GM12878 (cell line): ENCODE measurements around the gene TMEM127. TPM values are rescaled to one million over a fixed set of nuclear protein-coding genes. Genes with fewer than 3 reads are reported as not detected.

Experiments
- ATAC-seq: fragments of 200-7000 bp; cut with Tn5 transposase; 3 replicates; pipeline ENCODE4 v1.9.1; 2020; ENCODE audit warnings: mild to moderate bottlenecking, moderate library complexity
- BruUV-seq: library from RNA; stranded (reverse); fragments of 400-500 nt; replicated peaks from 2 replicates; lab custom pipeline; 2021; lab: Mats Ljungman, UMichigan
- CTCF ChIA-PET: fragments of 300-600 bp; sonication (Branson Sonifier 250); formaldehyde crosslinking; extraction: SDS; loops from one replicate; lab custom pipeline; 2021; ENCODE audit warnings: inconsistent platforms; lab: Yijun Ruan, JAX
- POLR2A ChIA-PET: fragments of 350-600 bp; formaldehyde crosslinking; extraction: SDS; loops from one replicate; lab custom pipeline; 2021; ENCODE audit warnings: inconsistent platforms; lab: Charles Lee
- RAD21 ChIA-PET: fragments of 300-600 bp; sonication (Branson Sonifier 250); formaldehyde crosslinking; loops from one replicate; lab custom pipeline; 2023; ENCODE audit warnings: antibody characterized with exemption; ENCODE audit not compliant: unreplicated experiment; lab: Charles Lee
- SMC1A ChIA-PET: fragments of 300-600 bp; sonication (Branson Sonifier 250); formaldehyde crosslinking; loops from one replicate; lab custom pipeline; 2023; ENCODE audit not compliant: unreplicated experiment, uncharacterized antibody; lab: Charles Lee
- DNase-seq: peaks from one replicate; pipeline ENCODE4 v3.0.0-alpha.2; 2011; ENCODE audit warnings: low read depth, low spot score
- FAIRE-seq: peaks from 3 replicates; lab custom pipeline; 2011; peaks lifted over from hg19 to GRCh38; lab: Jason Lieb, UNC
- H2AFZ ChIP-seq: 2 replicates; pipeline ENCODE4 v1.6.0; 2011; ENCODE audit warnings: low read depth, low read length, control low read depth; ENCODE audit not compliant: control insufficient read depth
- H3K27ac ChIP-seq: 2 replicates; pipeline ENCODE4 v1.5.1; 2011; ENCODE audit warnings: control low read depth; ENCODE audit not compliant: control insufficient read depth, insufficient read depth
- H3K27me3 ChIP-seq, 2 experiments: replicated peaks in 1 of 2; 2 replicates each; pipeline versions ENCODE4 v1.6.0 to v1.6.1; 2011; ENCODE audit warnings: low read length in 1 of 2; ENCODE audit not compliant: control insufficient read depth in 2 of 2, insufficient read depth in 2 of 2
- H3K36me3 ChIP-seq, 2 experiments: 2 replicates each; pipeline ENCODE4 v1.5.1; 2011; ENCODE audit warnings: low read length in 1 of 2; ENCODE audit not compliant: control insufficient read depth in 2 of 2, insufficient read depth in 2 of 2
- H3K4me1 ChIP-seq: 2 replicates; pipeline ENCODE4 v1.6.1; 2011; ENCODE audit warnings: mild to moderate bottlenecking, low read length, moderate library complexity, mixed read lengths; ENCODE audit not compliant: control insufficient read depth, insufficient read depth
- H3K4me2 ChIP-seq: 2 replicates; pipeline ENCODE4 v1.6.0; 2011; ENCODE audit warnings: control low read depth; ENCODE audit not compliant: control insufficient read depth, insufficient read depth
- H3K4me3 ChIP-seq: fragments of 200-600 bp; sonication (generic); 2 replicates; pipeline ENCODE4 v1.5.1; 2016
- H3K79me2 ChIP-seq: 2 replicates; pipeline ENCODE4 v1.6.0; 2011; ENCODE audit warnings: low read length; ENCODE audit not compliant: control insufficient read depth, insufficient read depth
- H3K9ac ChIP-seq: 2 replicates; pipeline ENCODE4 v1.8.0; 2011; ENCODE audit warnings: low read length, control low read depth, mixed read lengths; ENCODE audit not compliant: control insufficient read depth, insufficient read depth
- H3K9me3 ChIP-seq: replicated peaks from 3 replicates; pipeline ENCODE4 v1.5.1; 2011; ENCODE audit warnings: mild to moderate bottlenecking, low read length; ENCODE audit not compliant: control insufficient read depth, insufficient read depth
- H4K20me1 ChIP-seq: 2 replicates; pipeline ENCODE4 v1.6.0; 2011; ENCODE audit not compliant: control insufficient read depth, insufficient read depth
- BRCA1 ChIP-seq: IDR thresholded peaks from 2 replicates; pipeline ENCODE4 v1.6.1; 2011; ENCODE audit warnings: low read depth, low read length, improper control_type of control experiment
- GATAD2B ChIP-seq: fragments of 450-650 bp; conservative IDR thresholded peaks from 2 replicates; pipeline ENCODE4 v1.6.1; 2017; ENCODE audit warnings: low read depth, mild to moderate bottlenecking, moderate library complexity
- MTA2 ChIP-seq: fragments of 450-650 bp; IDR thresholded peaks from 2 replicates; pipeline ENCODE4 v1.6.1; 2016; ENCODE audit warnings: low read depth, mild to moderate bottlenecking, moderate library complexity
- NBN ChIP-seq: fragments of 450-650 bp; IDR thresholded peaks from 2 replicates; pipeline ENCODE4 v1.6.1; 2016
- SRF ChIP-seq, 2 experiments: IDR thresholded peaks; 2 replicates each; pipeline ENCODE4 v1.6.1; 2011; ENCODE audit warnings: low read depth in 2 of 2, low read length in 2 of 2, mild to moderate bottlenecking in 1 of 2, moderate library complexity in 1 of 2
- TAF1 ChIP-seq: IDR thresholded peaks from 2 replicates; pipeline ENCODE4 v1.6.1; 2011; ENCODE audit warnings: mild to moderate bottlenecking, low read depth, low read length, borderline replicate concordance
- ZNF274 ChIP-seq: IDR thresholded peaks from one replicate; pipeline ENCODE4 v1.8.0; 2011; ENCODE audit not compliant: insufficient read length, insufficient read depth
- ZNF384 ChIP-seq: IDR thresholded peaks from 2 replicates; pipeline ENCODE4 v1.6.1; 2012; ENCODE audit warnings: low read depth, mild to moderate bottlenecking, low read length, improper control_type of control experiment, borderline replicate concordance
- ZNF622 ChIP-seq: fragments of 450-650 bp; IDR thresholded peaks from 2 replicates; pipeline ENCODE4 v1.6.1; 2017; ENCODE audit warnings: mild to moderate bottlenecking, inconsistent platforms
- WGBS: methylation state at CpG from one replicate; pipeline ENCODE4 v1.1.6; 2016; ENCODE audit warnings: low lambda C conversion rate; ENCODE audit not compliant: insufficient replicate concordance, insufficient coverage; ENCODE audit errors: missing lambda C conversion rate; 5-methylcytosine and 5-hydroxymethylcytosine counted together
- in situ Hi-C: fragments of 300-500 bp; cut with MboI; formaldehyde crosslinking; loops from 9 replicates; pipeline ENCODE4 v1.14.3; 2018; ENCODE audit warnings: mixed read lengths
- intact Hi-C: fragments of 100-400 bp; cut with micrococcal nuclease; formaldehyde crosslinking; loops from one replicate; pipeline ENCODE4 v1.14.2; 2022; ENCODE audit not compliant: unreplicated experiment
- polyA plus RNA-seq, 11 experiments: library from polyadenylated mRNA; depleted of rRNA in 4 of 11; unstranded in 6 of 11; stranded (reverse) in 5 of 11; fragments of >200 nt; fragmentation: Nextera tagmentation in 4 of 11; fragmentation: Illumina TruSeq in 1 of 11; extraction: Ambion mirVana in 4 of 11; extraction: Trizol in 1 of 11; gene quantifications; 1 replicate in 1 of 11; 2 replicates in 10 of 11; pipeline versions ENCODE4 v1.2.1 to v1.2.3, GENCODE V29; 2011 to 2016; ENCODE audit warnings: inconsistent platforms in 2 of 11, missing spikeins in 2 of 11, low read depth in 1 of 11
- total RNA-seq, 4 experiments: library from RNA; depleted of rRNA in 3 of 4; stranded (reverse); fragments of >200 nt in 3 of 4; fragmentation: Illumina TruSeq in 1 of 4; extraction: Trizol in 1 of 4; gene quantifications; 2 replicates each; pipeline versions ENCODE4 v1.2.1 to v1.2.3, GENCODE V29; 2013 to 2021
- TF ChIP-seq, protein P1 (sequence below): fragments of 450-650 bp; formaldehyde crosslinking; IDR thresholded peaks from 2 replicates; pipeline ENCODE4 v1.4.0; 2022; ENCODE audit warnings: mild to moderate bottlenecking, moderate library complexity
- TF ChIP-seq, protein P2 (sequence below): fragments of 450-650 bp; formaldehyde crosslinking; IDR thresholded peaks from 2 replicates; pipeline ENCODE4 v1.5.0; 2022; ENCODE audit warnings: mild to moderate bottlenecking, missing genetic modification characterization
- TF ChIP-seq, protein P3 (sequence below): fragments of 450-650 bp; IDR thresholded peaks from 2 replicates; pipeline ENCODE4 v1.6.1; 2017; ENCODE audit warnings: mild to moderate bottlenecking, low read depth, inconsistent platforms; ENCODE audit not compliant: poor library complexity, severe bottlenecking
- TF ChIP-seq, protein P4 (sequence below): IDR thresholded peaks from 2 replicates; pipeline ENCODE4 v1.6.1; 2012; ENCODE audit warnings: low read length, inconsistent platforms

TMEM127 gene
- total and polyA plus RNA-seq, 10 of the 15 experiments (the other 5 are each of a cell fraction or from before 2014, with no cell fraction given) = 2.6 to 27.2 (median 17.7) TPM

DNA sequence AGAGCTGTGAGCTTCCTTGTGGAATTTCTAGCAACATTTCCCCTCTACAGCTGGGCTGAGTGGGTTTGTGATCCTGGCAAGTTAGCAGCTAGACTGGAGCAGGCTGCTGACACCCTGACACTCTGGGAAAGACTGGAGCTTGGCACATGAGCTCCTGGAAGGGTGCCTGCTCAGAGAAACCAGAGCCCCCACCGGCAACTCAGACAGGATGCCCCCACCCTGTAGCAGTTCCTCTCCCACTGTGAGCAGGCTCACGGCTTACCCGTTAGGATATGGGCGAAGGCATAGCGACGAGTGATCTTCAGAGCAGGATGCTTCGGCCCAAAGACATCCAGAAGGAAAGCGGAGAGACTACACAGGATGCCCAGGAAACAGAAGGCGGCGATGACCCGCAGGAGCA lies 11.2 kb downstream of the TMEM127 start:
- FAIRE-seq = no peak
- no TSS peak for BruUV-seq
- H2AFZ ChIP-seq = no peak overlapping the region
- no peak overlapping the region for H3K4me2 ChIP-seq
- H3K4me1 ChIP-seq = peaks cover 9% of the 10 kb centered on the region
- H3K79me2 ChIP-seq = peaks cover 8% of the 10 kb centered on the region
- no peak for TF ChIP-seq TAF1
- TF ChIP-seq, protein P1, sequence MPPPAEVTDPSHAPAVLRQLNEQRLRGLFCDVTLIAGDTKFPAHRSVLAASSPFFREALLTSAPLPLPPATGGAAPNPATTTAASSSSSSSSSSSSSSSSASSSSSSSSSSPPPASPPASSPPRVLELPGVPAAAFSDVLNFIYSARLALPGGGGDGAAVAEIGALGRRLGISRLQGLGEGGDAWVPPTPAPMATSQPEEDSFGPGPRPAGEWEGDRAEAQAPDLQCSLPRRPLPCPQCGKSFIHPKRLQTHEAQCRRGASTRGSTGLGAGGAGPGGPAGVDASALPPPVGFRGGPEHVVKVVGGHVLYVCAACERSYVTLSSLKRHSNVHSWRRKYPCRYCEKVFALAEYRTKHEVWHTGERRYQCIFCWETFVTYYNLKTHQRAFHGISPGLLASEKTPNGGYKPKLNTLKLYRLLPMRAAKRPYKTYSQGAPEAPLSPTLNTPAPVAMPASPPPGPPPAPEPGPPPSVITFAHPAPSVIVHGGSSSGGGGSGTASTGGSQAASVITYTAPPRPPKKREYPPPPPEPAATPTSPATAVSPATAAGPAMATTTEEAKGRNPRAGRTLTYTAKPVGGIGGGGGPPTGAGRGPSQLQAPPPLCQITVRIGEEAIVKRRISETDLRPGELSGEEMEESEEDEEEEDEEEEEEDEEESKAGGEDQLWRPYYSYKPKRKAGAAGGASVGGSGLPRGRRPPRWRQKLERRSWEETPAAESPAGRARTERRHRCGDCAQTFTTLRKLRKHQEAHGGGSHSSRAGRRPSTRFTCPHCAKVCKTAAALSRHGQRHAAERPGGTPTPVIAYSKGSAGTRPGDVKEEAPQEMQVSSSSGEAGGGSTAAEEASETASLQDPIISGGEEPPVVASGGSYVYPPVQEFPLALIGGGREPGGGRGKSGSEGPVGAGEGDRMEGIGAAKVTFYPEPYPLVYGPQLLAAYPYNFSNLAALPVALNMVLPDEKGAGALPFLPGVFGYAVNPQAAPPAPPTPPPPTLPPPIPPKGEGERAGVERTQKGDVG (CRISPR knock-in tag) = no peak
- TF ChIP-seq, protein P2, sequence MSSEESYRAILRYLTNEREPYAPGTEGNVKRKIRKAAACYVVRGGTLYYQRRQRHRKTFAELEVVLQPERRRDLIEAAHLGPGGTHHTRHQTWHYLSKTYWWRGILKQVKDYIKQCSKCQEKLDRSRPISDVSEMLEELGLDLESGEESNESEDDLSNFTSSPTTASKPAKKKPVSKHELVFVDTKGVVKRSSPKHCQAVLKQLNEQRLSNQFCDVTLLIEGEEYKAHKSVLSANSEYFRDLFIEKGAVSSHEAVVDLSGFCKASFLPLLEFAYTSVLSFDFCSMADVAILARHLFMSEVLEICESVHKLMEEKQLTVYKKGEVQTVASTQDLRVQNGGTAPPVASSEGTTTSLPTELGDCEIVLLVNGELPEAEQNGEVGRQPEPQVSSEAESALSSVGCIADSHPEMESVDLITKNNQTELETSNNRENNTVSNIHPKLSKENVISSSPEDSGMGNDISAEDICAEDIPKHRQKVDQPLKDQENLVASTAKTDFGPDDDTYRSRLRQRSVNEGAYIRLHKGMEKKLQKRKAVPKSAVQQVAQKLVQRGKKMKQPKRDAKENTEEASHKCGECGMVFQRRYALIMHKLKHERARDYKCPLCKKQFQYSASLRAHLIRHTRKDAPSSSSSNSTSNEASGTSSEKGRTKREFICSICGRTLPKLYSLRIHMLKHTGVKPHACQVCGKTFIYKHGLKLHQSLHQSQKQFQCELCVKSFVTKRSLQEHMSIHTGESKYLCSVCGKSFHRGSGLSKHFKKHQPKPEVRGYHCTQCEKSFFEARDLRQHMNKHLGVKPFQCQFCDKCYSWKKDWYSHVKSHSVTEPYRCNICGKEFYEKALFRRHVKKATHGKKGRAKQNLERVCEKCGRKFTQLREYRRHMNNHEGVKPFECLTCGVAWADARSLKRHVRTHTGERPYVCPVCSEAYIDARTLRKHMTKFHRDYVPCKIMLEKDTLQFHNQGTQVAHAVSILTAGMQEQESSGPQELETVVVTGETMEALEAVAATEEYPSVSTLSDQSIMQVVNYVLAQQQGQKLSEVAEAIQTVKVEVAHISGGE (CRISPR knock-in tag) = no peak
- no peak for TF ChIP-seq BRCA1
- TF ChIP-seq NBN = no peak
- no peak for TF ChIP-seq ZNF622
- TF ChIP-seq GATAD2B = no peak
- no peak for TF ChIP-seq ZNF384
- TF ChIP-seq SRF (IDR thresholded peaks at IDR 0.05; ENCODE audit: low read depth in 2 of 2, low read length in 2 of 2) = no peak
- TF ChIP-seq MTA2 = no peak
- TF ChIP-seq, protein P3, sequence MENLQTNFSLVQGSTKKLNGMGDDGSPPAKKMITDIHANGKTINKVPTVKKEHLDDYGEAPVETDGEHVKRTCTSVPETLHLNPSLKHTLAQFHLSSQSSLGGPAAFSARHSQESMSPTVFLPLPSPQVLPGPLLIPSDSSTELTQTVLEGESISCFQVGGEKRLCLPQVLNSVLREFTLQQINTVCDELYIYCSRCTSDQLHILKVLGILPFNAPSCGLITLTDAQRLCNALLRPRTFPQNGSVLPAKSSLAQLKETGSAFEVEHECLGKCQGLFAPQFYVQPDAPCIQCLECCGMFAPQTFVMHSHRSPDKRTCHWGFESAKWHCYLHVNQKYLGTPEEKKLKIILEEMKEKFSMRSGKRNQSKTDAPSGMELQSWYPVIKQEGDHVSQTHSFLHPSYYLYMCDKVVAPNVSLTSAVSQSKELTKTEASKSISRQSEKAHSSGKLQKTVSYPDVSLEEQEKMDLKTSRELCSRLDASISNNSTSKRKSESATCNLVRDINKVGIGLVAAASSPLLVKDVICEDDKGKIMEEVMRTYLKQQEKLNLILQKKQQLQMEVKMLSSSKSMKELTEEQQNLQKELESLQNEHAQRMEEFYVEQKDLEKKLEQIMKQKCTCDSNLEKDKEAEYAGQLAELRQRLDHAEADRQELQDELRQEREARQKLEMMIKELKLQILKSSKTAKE = no peak
- TF ChIP-seq ZNF274 = no peak
- TF ChIP-seq, protein P4, sequence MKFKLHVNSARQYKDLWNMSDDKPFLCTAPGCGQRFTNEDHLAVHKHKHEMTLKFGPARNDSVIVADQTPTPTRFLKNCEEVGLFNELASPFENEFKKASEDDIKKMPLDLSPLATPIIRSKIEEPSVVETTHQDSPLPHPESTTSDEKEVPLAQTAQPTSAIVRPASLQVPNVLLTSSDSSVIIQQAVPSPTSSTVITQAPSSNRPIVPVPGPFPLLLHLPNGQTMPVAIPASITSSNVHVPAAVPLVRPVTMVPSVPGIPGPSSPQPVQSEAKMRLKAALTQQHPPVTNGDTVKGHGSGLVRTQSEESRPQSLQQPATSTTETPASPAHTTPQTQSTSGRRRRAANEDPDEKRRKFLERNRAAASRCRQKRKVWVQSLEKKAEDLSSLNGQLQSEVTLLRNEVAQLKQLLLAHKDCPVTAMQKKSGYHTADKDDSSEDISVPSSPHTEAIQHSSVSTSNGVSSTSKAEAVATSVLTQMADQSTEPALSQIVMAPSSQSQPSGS = no peak
- DNase-seq = no peak
- intact Hi-C loops (no loop called here), in situ Hi-C loops (loop anchor here (25.0 kb wide), 1 partner anchor 242 kb away; no protein-coding TSS in a partner anchor)
- H3K4me3 ChIP-seq = no peak overlapping the region
- H3K27ac ChIP-seq = no peak overlapping the region
- 85% methylated on average over 11 of the region's 11 CpGs for WGBS
- H3K9me3 ChIP-seq = no peaks in the 10 kb centered on the region
- H4K20me1 ChIP-seq = no peaks in the 10 kb centered on the region
- no peak for ATAC-seq
- ChIA-PET CTCF (interaction anchor here (0.7 to 2.2 kb wide), 5 partner anchors 8 to 73 kb away, joined by 3 to 6 read pairs (median 3); no protein-coding TSS in a partner anchor), SMC1A (interaction anchor here (0.7 to 2.2 kb wide), 6 partner anchors 12 to 85 kb away, joined by 3 to 6 read pairs (median 4); no protein-coding TSS in a partner anchor), RAD21 (no interaction called here), POLR2A (no interaction called here)
- peaks cover 30 to 33% of the 10 kb centered on the region in 2 experiments for H3K36me3 ChIP-seq
- no peaks in the 10 kb centered on the region for H3K27me3 ChIP-seq
- H3K9ac ChIP-seq = no peak overlapping the region
